HK-2 (cell line): ENCODE measurements around the gene HLA-A.
A peak's percentile ranks its signal among the peaks of the same experiment; 100 is the strongest.
"Not testable (repeated sequence)": the region's sequence is repeated elsewhere in the genome, so short reads cannot be mapped to it uniquely, and the experiment has no call there.

Source experiments
- DNase-seq: peaks from one replicate; pipeline ENCODE4 v3.0.0-alpha.2; 2018; ENCODE audit not compliant: unreplicated experiment

Gene HLA-A

GRCh38 chr6:29961966-29962365 lies 19.6 kb downstream of the HLA-A start:
- DNase-seq: no peak

GRCh38 chr6:29963697-29964096 lies 21.4 kb downstream of the HLA-A start:
- not testable (repeated sequence) for DNase-seq

GRCh38 chr6:29964518-29964886 lies 22.2 kb downstream of the HLA-A start:
- no peak for DNase-seq

GRCh38 chr6:29964887-29965562 lies 22.7 kb downstream of the HLA-A start:
- peak; percentile 67 for DNase-seq

- DNase-seq: no peak
Measured at GRCh38 chr6:29965563-29965872, 23.2 kb downstream of the HLA-A start.

- DNase-seq: peak; percentile 77
Measured at GRCh38 chr6:29965873-29966601, 23.7 kb downstream of the HLA-A start.

GRCh38 chr6:29967379-29968010 lies 25.2 kb downstream of the HLA-A start:
- DNase-seq: no peak

GRCh38 chr6:29968130-29968529 lies 25.8 kb downstream of the HLA-A start:
- DNase-seq: peak; percentile 28

- DNase-seq: no peak
Measured at GRCh38 chr6:29968905-29969304, 26.6 kb downstream of the HLA-A start.

- DNase-seq: no peak
Measured at GRCh38 chr6:29970711-29971110, 28.4 kb downstream of the HLA-A start.

- DNase-seq: no peak
Measured at GRCh38 chr6:29974901-29975560, 32.7 kb downstream of the HLA-A start.

GRCh38 chr6:29975561-29975907 lies 33.2 kb downstream of the HLA-A start:
- no peak for DNase-seq

GRCh38 chr6:29976253-29976587 lies 33.9 kb downstream of the HLA-A start:
- DNase-seq: no peak

- DNase-seq: peak; percentile 78
Measured at GRCh38 chr6:29976588-29977424, 34.5 kb downstream of the HLA-A start.

- no peak for DNase-seq
Measured at GRCh38 chr6:29977425-29977727, 35.0 kb downstream of the HLA-A start.

GRCh38 chr6:29980013-29980412 lies 37.7 kb downstream of the HLA-A start:
- not testable (repeated sequence) for DNase-seq

- peak; percentile 40 for DNase-seq
Measured at GRCh38 chr6:29980511-29980910, 38.2 kb downstream of the HLA-A start.

- no peak for DNase-seq
Measured at GRCh38 chr6:29981211-29981812, 39.0 kb downstream of the HLA-A start.

- DNase-seq: no peak
Measured at GRCh38 chr6:29982097-29982496, 39.8 kb downstream of the HLA-A start.

- no peak for DNase-seq
Measured at GRCh38 chr6:29984232-29984631, 41.9 kb downstream of the HLA-A start.

GRCh38 chr6:29984992-29985391 lies 42.7 kb downstream of the HLA-A start:
- no peak for DNase-seq
